Body of pancreas (tissue), 4 donors: ENCODE results near the gene NECTIN2.

Source experiments
- CTCF ChIP-seq, 7 experiments: fragments of 450-650 bp in 4 of 7; fragments of 200-600 bp in 3 of 7; sonication (generic) in 3 of 7; IDR thresholded peaks; one replicate each; pipeline ENCODE4 v1.5.1; 2016 to 2019; ENCODE audit warnings: antibody characterized with exemption in 7 of 7
- POLR2A ChIP-seq, 3 donors: fragments of 450-650 bp; IDR thresholded peaks; one replicate each; pipeline ENCODE4 v1.6.1; 2016; ENCODE audit warnings: antibody characterized with exemption in 3 of 3, mild to moderate bottlenecking in 2 of 3

DNA sequence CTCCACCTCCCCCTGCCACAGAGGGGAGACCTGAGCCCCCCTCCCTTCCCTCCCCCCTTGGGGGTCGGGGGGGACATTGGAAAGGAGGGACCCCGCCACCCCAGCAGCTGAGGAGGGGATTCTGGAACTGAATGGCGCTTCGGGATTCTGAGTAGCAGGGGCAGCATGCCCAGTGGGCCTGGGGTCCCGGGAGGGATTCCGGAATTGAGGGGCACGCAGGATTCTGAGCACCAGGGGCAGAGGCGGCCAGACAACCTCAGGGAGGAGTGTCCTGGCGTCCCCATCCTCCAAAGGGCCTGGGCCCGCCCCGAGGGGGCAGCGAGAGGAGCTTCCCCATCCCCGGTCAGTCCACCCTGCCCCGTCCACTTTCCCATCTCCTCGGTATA, 57.1 kb downstream of the NECTIN2 start:
- TF ChIP-seq CTCF (IDR thresholded peaks at IDR 0.05) (no peak), POLR2A (IDR thresholded peaks at IDR 0.05) (no peak)
